Vagina (tissue), 2 donors: Measurements from ENCODE around the gene ASAP3. TPM values are rescaled to one million over a fixed set of nuclear protein-coding genes. Genes with fewer than 3 reads are reported as not detected.

Experiments
- DNase-seq, 2 donors: peaks; one replicate each; pipeline ENCODE4 v3.0.0-alpha.2; 2017; ENCODE audit errors: extremely low spot score in 2 of 2
- H3K27ac ChIP-seq: fragments of 200-600 bp; sonication (generic); one replicate; pipeline ENCODE4 v1.5.1; 2019
- H3K27me3 ChIP-seq: fragments of 200-600 bp; sonication (generic); one replicate; pipeline ENCODE4 v1.5.1; 2019
- H3K36me3 ChIP-seq, 2 donors: fragments of 200-600 bp; sonication (generic); one replicate each; pipeline ENCODE4 v1.5.1; 2017 to 2019
- H3K4me1 ChIP-seq: fragments of 200-600 bp; sonication (generic); one replicate; pipeline ENCODE4 v1.5.1; 2019
- H3K4me3 ChIP-seq, 2 donors: fragments of 200-600 bp; sonication (generic); 1 replicate in 1 of 2; 2 replicates in 1 of 2; pipeline ENCODE4 v1.5.1; 2016 to 2019
- H3K9me3 ChIP-seq: fragments of 200-600 bp; sonication (generic); one replicate; pipeline ENCODE4 v1.5.1; 2019
- CTCF ChIP-seq, 3 experiments: fragments of 450-650 bp in 2 of 3; fragments of 200-600 bp in 1 of 3; sonication (generic) in 1 of 3; IDR thresholded peaks; one replicate each; pipeline ENCODE4 v1.5.1; 2017 to 2019; ENCODE audit warnings: antibody characterized with exemption in 3 of 3, mild to moderate bottlenecking in 2 of 3, moderate library complexity in 2 of 3
- POLR2A ChIP-seq, 2 donors: fragments of 450-650 bp; IDR thresholded peaks; one replicate each; pipeline ENCODE4 v1.6.1; 2017; ENCODE audit warnings: antibody characterized with exemption in 2 of 2, mild to moderate bottlenecking in 2 of 2, moderate library complexity in 2 of 2
- POLR2AphosphoS5 ChIP-seq, 2 donors: sonication (generic); formaldehyde crosslinking; IDR thresholded peaks; one replicate each; pipeline ENCODE4 v1.9.0; 2017; ENCODE audit warnings: antibody characterized with exemption in 2 of 2, mild to moderate bottlenecking in 2 of 2, low read depth in 1 of 2; ENCODE audit not compliant: insufficient read depth in 1 of 2
- intact Hi-C: fragments of 100-400 bp; cut with DNase I; formaldehyde crosslinking; loops from one replicate; pipeline ENCODE4 v1.15.1; 2023
- total RNA-seq: library from RNA; depleted of rRNA; stranded (reverse); fragments of >200 nt; gene quantifications from one replicate; pipeline ENCODE4 v1.2.3, GENCODE V29; 2016

ASAP3 gene
- 79.1 TPM for total RNA-seq

GRCh38 chr1:23483321-23484252 lies at the start of gene ASAP3:
Gene ASAP3, minus strand, starts transcription at chr1:23484179. Its CDS starts 46 bp downstream, at chr1:23484133.
- no peak for TF ChIP-seq CTCF (IDR thresholded peaks at IDR 0.05)
- TF ChIP-seq POLR2AphosphoS5 (IDR thresholded peaks at IDR 0.05; ENCODE audit: insufficient read depth in 1 of 2, low read depth in 1 of 2), result peak in 1 of 2 donors; percentile 38
- TF ChIP-seq POLR2A (IDR thresholded peaks at IDR 0.05), result peak in 1 of 2 donors; percentile 79
- H3K9me3 ChIP-seq, result no peaks in the 10 kb centered on the region
- peaks cover 33% of the 10 kb centered on the region for H3K4me1 ChIP-seq
- intact Hi-C loops, result loop anchor here (10.0 kb wide), 1 partner anchor 59 kb away; the partner anchor contains the start of gene TCEA3
- H3K4me3 ChIP-seq, result peak within 1 kb of the TSS; percentile 92
- no peaks in the 10 kb centered on the region for H3K36me3 ChIP-seq
- no peaks in the 10 kb centered on the region for H3K27me3 ChIP-seq
- DNase-seq, result no peak
- H3K27ac ChIP-seq, result peak within 1 kb of the TSS; percentile 93

GRCh38 chr1:23533246-23534023 lies 49.5 kb upstream of the ASAP3 start:
- intact Hi-C loops, result no loop called here
- TF ChIP-seq POLR2A (IDR thresholded peaks at IDR 0.05), result no peak
- TF ChIP-seq CTCF (IDR thresholded peaks at IDR 0.05), result no peak
- TF ChIP-seq POLR2AphosphoS5 (IDR thresholded peaks at IDR 0.05; ENCODE audit: insufficient read depth in 1 of 2, low read depth in 1 of 2), result peak in 1 of 2 donors; percentile 20

GRCh38 chr1:23531562-23532094 lies 47.6 kb upstream of the ASAP3 start:
- intact Hi-C loops, result no loop called here
- Histone ChIP-seq H3K4me1 (peaks cover 58% of the 10 kb centered on the region), H3K36me3 (no peaks in the 10 kb centered on the region), H3K27me3 (no peaks in the 10 kb centered on the region), H3K4me3 (peak overlapping the region in 1 of 2 donors; percentile 52), H3K9me3 (no peaks in the 10 kb centered on the region), H3K27ac (no peak overlapping the region)
- DNase-seq, result no peak
- TF ChIP-seq CTCF (IDR thresholded peaks at IDR 0.05), result no peak
- no peak for TF ChIP-seq POLR2A (IDR thresholded peaks at IDR 0.05)
- no peak for TF ChIP-seq POLR2AphosphoS5 (IDR thresholded peaks at IDR 0.05; ENCODE audit: insufficient read depth in 1 of 2, low read depth in 1 of 2)

More at GRCh38 chr1:23533246-23534023, 49.5 kb upstream of the ASAP3 start:
- DNase-seq, result no peak
- no peak overlapping the region for H3K27ac ChIP-seq
- H3K4me3 ChIP-seq, result no peak overlapping the region
- H3K4me1 ChIP-seq, result peaks cover 43% of the 10 kb centered on the region
- H3K27me3 ChIP-seq, result no peaks in the 10 kb centered on the region
- no peaks in the 10 kb centered on the region for H3K36me3 ChIP-seq
- no peaks in the 10 kb centered on the region for H3K9me3 ChIP-seq

- H3K36me3 ChIP-seq, result no peaks in the 10 kb centered on the region
- intact Hi-C loops, result no loop called here
- H3K4me1 ChIP-seq, result peaks cover 60% of the 10 kb centered on the region
- H3K27ac ChIP-seq, result peak within 1 kb of the TSS; percentile 56
- H3K4me3 ChIP-seq, result peak within 1 kb of the TSS; percentile 43 to 52
- DNase-seq, result no peak
- H3K27me3 ChIP-seq, result no peaks in the 10 kb centered on the region
- TF ChIP-seq POLR2A (IDR thresholded peaks at IDR 0.05), result no peak
- TF ChIP-seq POLR2AphosphoS5 (IDR thresholded peaks at IDR 0.05; ENCODE audit: insufficient read depth in 1 of 2, low read depth in 1 of 2), result peak; percentile 21 to 70
- H3K9me3 ChIP-seq, result no peaks in the 10 kb centered on the region
Observed at GRCh38 chr1:23530747-23531561, 47.0 kb upstream of the ASAP3 start, which contains the start of gene E2F2. Gene E2F2, minus strand, starts transcription at chr1:23531233. Its CDS starts 440 bp downstream, at chr1:23530793.
